Activated naive CD4-positive, alpha-beta T cell treated with anti-CD3 and anti-CD28 coated beads, Interleukin-2, amount 50 U/mL, for 72 hours (primary cell): ENCODE data around the gene FRYL. TPM values are rescaled to one million over a fixed set of nuclear protein-coding genes. Genes with fewer than 3 reads are reported as not detected.
"Not testable (repeated sequence)": the region's sequence is repeated elsewhere in the genome, so short reads cannot be mapped to it uniquely, and the experiment has no call there.

Experiments
- ATAC-seq, 2 donors: fragments of 150-1000 bp; cut with Tn5 transposase; 2 replicates each; pipeline ENCODE4 v1.10.0; 2021; ENCODE audit warnings: mild to moderate bottlenecking in 2 of 2, moderate library complexity in 2 of 2
- DNase-seq, 2 donors: peaks; one replicate each; pipeline ENCODE4 v3.0.0; 2021 to 2022; ENCODE audit warnings: low spot score in 2 of 2
- H3K27ac Mint-ChIP-seq, 2 donors: one replicate each; pipeline ENCODE4 v1.8.0; 2022; ENCODE audit warnings: mild to moderate bottlenecking in 2 of 2, mixed read lengths in 2 of 2
- H3K36me3 Mint-ChIP-seq, 2 donors: one replicate each; pipeline ENCODE4 v1.8.0; 2022; ENCODE audit warnings: mixed read lengths in 2 of 2
- H3K9me3 Mint-ChIP-seq, 2 donors: one replicate each; pipeline ENCODE4 v1.8.0; 2022; ENCODE audit warnings: mixed read lengths in 2 of 2
- total RNA-seq, 2 donors: library from RNA; stranded (reverse); gene quantifications; one replicate each; pipeline ENCODE4 v1.2.3, GENCODE V29; 2022

FRYL gene
- 10 to 100 TPM; 74.9 to 84.3 TPM for total RNA-seq

GRCh38 chr4:48779998-48780864 lies at the start of gene FRYL:
TSS of gene FRYL (minus strand) at chr4:48780279. CDS start at chr4:48634410, 145,869 bp downstream.
- Mint-ChIP-seq H3K36me3 (peaks cover 0 to 8% of the 10 kb centered on the region in 2 donors), H3K9me3 (no peaks in the 10 kb centered on the region), H3K27ac (peak within 1 kb of the TSS; percentile 96 to 99)
- DNase-seq (peak; percentile 97 to 98), ATAC-seq (peak; percentile 94 to 95)

- H3K27ac Mint-ChIP-seq = no peak overlapping the region
- ATAC-seq (no peak), DNase-seq (no peak)
- peaks cover 9 to 10% of the 10 kb centered on the region in 2 donors for H3K9me3 Mint-ChIP-seq
- H3K36me3 Mint-ChIP-seq = peaks cover 7 to 31% of the 10 kb centered on the region in 2 donors
These were observed 47.5 kb upstream of the FRYL start for GRCh38 chr4:48827622-48828021.

- H3K36me3 Mint-ChIP-seq, DNase-seq, H3K9me3 Mint-ChIP-seq, H3K27ac Mint-ChIP-seq, ATAC-seq: not testable (repeated sequence)
These were observed 41.4 kb upstream of the FRYL start for GRCh38 chr4:48821431-48821830.

- ATAC-seq (no peak), DNase-seq (no peak)
- H3K9me3 Mint-ChIP-seq = peaks cover 0 to 6% of the 10 kb centered on the region in 2 donors
- no peak overlapping the region for H3K27ac Mint-ChIP-seq
- H3K36me3 Mint-ChIP-seq = peaks cover 0 to 5% of the 10 kb centered on the region in 2 donors
These were observed 36.9 kb upstream of the FRYL start for GRCh38 chr4:48816971-48817370.

GRCh38 chr4:48816297-48816696 lies 36.2 kb upstream of the FRYL start:
- not testable (repeated sequence) for ATAC-seq, H3K9me3 Mint-ChIP-seq, DNase-seq

GRCh38 chr4:48815483-48815882 lies 35.4 kb upstream of the FRYL start:
- DNase-seq (no peak), ATAC-seq (no peak)
- peaks cover 0 to 6% of the 10 kb centered on the region in 2 donors for H3K9me3 Mint-ChIP-seq
- no peak overlapping the region for H3K27ac Mint-ChIP-seq
- peaks cover 0 to 5% of the 10 kb centered on the region in 2 donors for H3K36me3 Mint-ChIP-seq

More at GRCh38 chr4:48816297-48816696, 36.2 kb upstream of the FRYL start:
- H3K36me3 Mint-ChIP-seq, H3K27ac Mint-ChIP-seq: not testable (repeated sequence)

- Mint-ChIP-seq H3K36me3 (no peaks in the 10 kb centered on the region), H3K27ac (no peak overlapping the region), H3K9me3 (no peaks in the 10 kb centered on the region)
- ATAC-seq = no peak
- no peak for DNase-seq
These were observed 33.9 kb upstream of the FRYL start for GRCh38 chr4:48813964-48814363.

- no peak overlapping the region for H3K27ac Mint-ChIP-seq
- DNase-seq = no peak
- H3K9me3 Mint-ChIP-seq = no peaks in the 10 kb centered on the region
- no peaks in the 10 kb centered on the region for H3K36me3 Mint-ChIP-seq
- no peak for ATAC-seq
These were observed 32.8 kb upstream of the FRYL start for GRCh38 chr4:48812866-48813265.

GRCh38 chr4:48804584-48805301 lies 24.7 kb upstream of the FRYL start:
- no peak overlapping the region for H3K27ac Mint-ChIP-seq
- no peaks in the 10 kb centered on the region for H3K9me3 Mint-ChIP-seq
- H3K36me3 Mint-ChIP-seq = no peaks in the 10 kb centered on the region
- ATAC-seq = no peak
- no peak for DNase-seq

- Mint-ChIP-seq H3K27ac (no peak overlapping the region), H3K36me3 (no peaks in the 10 kb centered on the region), H3K9me3 (no peaks in the 10 kb centered on the region)
- DNase-seq = no peak
- ATAC-seq = no peak
These were observed 21.1 kb upstream of the FRYL start for GRCh38 chr4:48801016-48801715.

- H3K9me3 Mint-ChIP-seq, ATAC-seq, H3K27ac Mint-ChIP-seq: not testable (repeated sequence)
These were observed 20.1 kb upstream of the FRYL start for GRCh38 chr4:48800155-48800554.

GRCh38 chr4:48799157-48799556 lies 19.1 kb upstream of the FRYL start:
- Mint-ChIP-seq H3K36me3 (no peaks in the 10 kb centered on the region), H3K27ac (no peak overlapping the region), H3K9me3 (no peaks in the 10 kb centered on the region)
- no peak for DNase-seq
- no peak for ATAC-seq

More at GRCh38 chr4:48800155-48800554, 20.1 kb upstream of the FRYL start:
- H3K36me3 Mint-ChIP-seq, DNase-seq: not testable (repeated sequence)

- DNase-seq (no peak), ATAC-seq (no peak)
- Mint-ChIP-seq H3K27ac (no peak overlapping the region), H3K9me3 (no peaks in the 10 kb centered on the region), H3K36me3 (no peaks in the 10 kb centered on the region)
These were observed 18.0 kb upstream of the FRYL start for GRCh38 chr4:48798117-48798516.

- no peak overlapping the region for H3K27ac Mint-ChIP-seq
- ATAC-seq = no peak
These were observed 17.0 kb upstream of the FRYL start for GRCh38 chr4:48796927-48797679.

GRCh38 chr4:48796191-48796926 lies 16.3 kb upstream of the FRYL start:
- no peaks in the 10 kb centered on the region for H3K36me3 Mint-ChIP-seq
- DNase-seq (no peak), ATAC-seq (no peak)
- H3K9me3 Mint-ChIP-seq = no peaks in the 10 kb centered on the region
- H3K27ac Mint-ChIP-seq = no peak overlapping the region

More at GRCh38 chr4:48796927-48797679, 17.0 kb upstream of the FRYL start:
- DNase-seq = no peak
- Mint-ChIP-seq H3K36me3 (no peaks in the 10 kb centered on the region), H3K9me3 (no peaks in the 10 kb centered on the region)

GRCh38 chr4:48795108-48795507 lies 15.0 kb upstream of the FRYL start:
- ATAC-seq (no peak), DNase-seq (no peak)
- no peaks in the 10 kb centered on the region for H3K36me3 Mint-ChIP-seq
- H3K27ac Mint-ChIP-seq = no peak overlapping the region
- H3K9me3 Mint-ChIP-seq = peaks cover 0 to 3% of the 10 kb centered on the region in 2 donors
